GM23338 (cell line): ENCODE results near the gene NCKAP5. TPM values are rescaled to one million over a fixed set of nuclear protein-coding genes. Genes with fewer than 3 reads are reported as not detected.

ENCODE experiments used
- ATAC-seq: fragments of 200-7000 bp; cut with Tn5 transposase; 3 replicates; pipeline ENCODE4 v1.9.1; 2020
- DNase-seq: peaks from one replicate; pipeline ENCODE4 v3.0.0-alpha.2; 2015; ENCODE audit warnings: low spot score
- H2AFZ ChIP-seq: fragments of 200-600 bp; sonication (generic); 2 replicates; pipeline ENCODE4 v1.8.0; 2016; ENCODE audit warnings: antibody characterized with exemption, mild to moderate bottlenecking, moderate library complexity
- H3F3A ChIP-seq: fragments of 200-600 bp; sonication (generic); replicated peaks from 2 replicates; pipeline ENCODE4 v1.8.0; 2017; ENCODE audit warnings: antibody characterized with exemption, mixed run types, low read depth
- H3K27ac ChIP-seq: fragments of 200-600 bp; sonication (generic); 2 replicates; pipeline ENCODE4 v1.6.1; 2016; ENCODE audit warnings: low read depth
- H3K27me3 ChIP-seq: fragments of 200-600 bp; sonication (generic); 2 replicates; pipeline ENCODE4 v1.8.0; 2016; ENCODE audit warnings: mild to moderate bottlenecking, mixed run types, moderate library complexity; ENCODE audit not compliant: insufficient read depth
- H3K36me3 ChIP-seq: fragments of 200-600 bp; sonication (generic); 2 replicates; pipeline ENCODE4 v1.8.0; 2016; ENCODE audit warnings: mild to moderate bottlenecking; ENCODE audit not compliant: insufficient read depth
- H3K4me1 ChIP-seq: fragments of 200-600 bp; sonication (generic); 2 replicates; pipeline ENCODE4 v1.8.0; 2016; ENCODE audit warnings: mild to moderate bottlenecking, moderate library complexity; ENCODE audit not compliant: insufficient read depth
- H3K4me2 ChIP-seq: fragments of 200-600 bp; sonication (generic); 2 replicates; pipeline ENCODE4 v1.7.1; 2017; ENCODE audit warnings: mixed run types
- H3K4me3 ChIP-seq: fragments of 200-600 bp; sonication (generic); 2 replicates; pipeline ENCODE4 v1.6.1; 2016; ENCODE audit warnings: mixed run types
- H3K79me2 ChIP-seq: fragments of 200-600 bp; sonication (generic); replicated peaks from 2 replicates; pipeline ENCODE4 v1.8.0; 2017; ENCODE audit warnings: mild to moderate bottlenecking; ENCODE audit not compliant: insufficient read depth
- H3K9me2 ChIP-seq: fragments of 200-600 bp; sonication (generic); 2 replicates; pipeline ENCODE4 v1.8.0; 2017; ENCODE audit not compliant: insufficient read depth
- H4K20me1 ChIP-seq: fragments of 200-600 bp; sonication (generic); replicated peaks from 2 replicates; pipeline ENCODE4 v1.8.0; 2017; ENCODE audit warnings: mild to moderate bottlenecking; ENCODE audit not compliant: insufficient read depth
- H3K27ac Mint-ChIP-seq: 2 replicates; pipeline ENCODE4 v1.8.0; 2020; ENCODE audit warnings: inconsistent platforms, mild to moderate bottlenecking, moderate library complexity, mixed read lengths
- H3K27me3 Mint-ChIP-seq: 3 replicates; pipeline ENCODE4 v1.8.0; 2022; ENCODE audit warnings: low read depth, mild to moderate bottlenecking, moderate library complexity, mixed read lengths, inconsistent platforms; ENCODE audit not compliant: insufficient read depth, poor library complexity
- H3K36me3 Mint-ChIP-seq: 3 replicates; pipeline ENCODE4 v1.8.0; 2021; ENCODE audit warnings: low read depth, mild to moderate bottlenecking, inconsistent platforms, moderate library complexity, mixed read lengths
- H3K4me1 Mint-ChIP-seq: 3 replicates; pipeline ENCODE4 v1.8.0; 2020; ENCODE audit warnings: mild to moderate bottlenecking, inconsistent platforms, mixed read lengths
- H3K4me3 Mint-ChIP-seq: 3 replicates; pipeline ENCODE4 v1.8.0; 2021; ENCODE audit warnings: moderate library complexity, mild to moderate bottlenecking, inconsistent platforms, mixed read lengths
- H3K9me3 Mint-ChIP-seq: 3 replicates; pipeline ENCODE4 v1.8.0; 2020; ENCODE audit warnings: moderate library complexity, mild to moderate bottlenecking, inconsistent platforms, mixed read lengths
- CREB1 ChIP-seq: fragments of 250-450 bp; sonication (Bioruptor Pico); IDR thresholded peaks from 2 replicates; pipeline ENCODE4 v1.5.0; 2020; ENCODE audit warnings: low read depth, mild to moderate bottlenecking, moderate library complexity
- EZH2 ChIP-seq: fragments of 200-600 bp; sonication (generic); IDR thresholded peaks from one replicate; pipeline ENCODE4 v1.8.0; 2017; ENCODE audit warnings: antibody characterized with exemption, mild to moderate bottlenecking, low read depth; ENCODE audit not compliant: unreplicated experiment
- EZH2phosphoT487 ChIP-seq: fragments of 200-600 bp; sonication (generic); IDR thresholded peaks from one replicate; pipeline ENCODE4 v1.8.1; 2018; ENCODE audit warnings: antibody characterized with exemption; ENCODE audit not compliant: unreplicated experiment
- JUNB ChIP-seq: IDR thresholded peaks from one replicate; pipeline ENCODE4 v1.6.1; 2016; ENCODE audit warnings: antibody characterized with exemption; ENCODE audit not compliant: unreplicated experiment
- NANOG ChIP-seq: IDR thresholded peaks from 2 replicates; pipeline ENCODE4 v1.6.1; 2016; ENCODE audit warnings: antibody characterized with exemption, borderline replicate concordance
- ZNF114 ChIP-seq: fragments of 250-450 bp; sonication (Bioruptor Pico); IDR thresholded peaks from 2 replicates; pipeline ENCODE4 v1.5.0; 2020; ENCODE audit warnings: mild to moderate bottlenecking, moderate library complexity
- ZNF331 ChIP-seq: fragments of 250-450 bp; sonication (Bioruptor Pico); IDR thresholded peaks from 2 replicates; pipeline ENCODE4 v1.5.0; 2020; ENCODE audit warnings: low read depth, mild to moderate bottlenecking, moderate library complexity
- polyA plus RNA-seq: library from polyadenylated mRNA; unstranded; fragments of >200 nt; fragmentation: Nextera tagmentation; extraction: Ambion mirVana; gene quantifications from 2 replicates; pipeline ENCODE4 v1.2.1, GENCODE V29; 2016
- total RNA-seq: library from RNA; depleted of rRNA; stranded (reverse); fragments of >200 nt; shearing (Covaris generic); gene quantifications from 2 replicates; pipeline ENCODE4 v1.2.3, GENCODE V29; 2014
- TF ChIP-seq, protein P1 (sequence below), 2 experiments: fragments of 200-600 bp in 1 of 2; sonication (generic) in 1 of 2; conservative IDR thresholded peaks; 2 replicates each; pipeline versions ENCODE4 v1.5.1 to v1.6.1; 2016 to 2017; ENCODE audit warnings: antibody characterized with exemption in 2 of 2, low read depth in 2 of 2, mild to moderate bottlenecking in 2 of 2, moderate library complexity in 1 of 2
- TF ChIP-seq, protein P2 (sequence below): IDR thresholded peaks from 2 replicates; pipeline ENCODE4 v1.6.1; 2016; ENCODE audit warnings: antibody characterized with exemption
- TF ChIP-seq, protein P3 (sequence below): IDR thresholded peaks from one replicate; pipeline ENCODE4 v1.6.1; 2018; ENCODE audit warnings: antibody characterized with exemption; ENCODE audit not compliant: unreplicated experiment
- TF ChIP-seq, protein P4 (sequence below): fragments of 250-450 bp; sonication (Bioruptor Pico); IDR thresholded peaks from 2 replicates; pipeline ENCODE4 v1.5.0; 2020; ENCODE audit warnings: mild to moderate bottlenecking, moderate library complexity

The NCKAP5 gene
- total and polyA plus RNA-seq, 2 experiments from 2014 or later, result 0.34 to 0.73 TPM

DNA sequence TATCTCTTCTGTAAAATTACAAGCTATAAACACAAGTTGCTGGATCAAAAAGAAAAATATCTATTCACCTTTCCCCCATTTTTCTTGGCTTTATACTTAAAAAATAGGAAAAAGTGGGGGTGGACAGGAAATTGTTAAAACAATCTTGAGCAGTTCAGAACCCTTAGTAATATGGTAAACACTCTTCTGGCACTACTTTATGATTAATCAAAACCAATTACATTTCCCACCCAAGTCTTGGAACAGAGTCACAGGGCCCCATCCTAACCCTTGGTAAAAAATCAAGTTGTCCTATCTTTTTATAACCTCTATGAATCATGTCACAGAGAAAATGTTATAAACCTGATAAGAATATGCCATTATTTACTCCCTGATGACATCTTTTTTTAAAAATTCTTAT, 570.0 kb downstream of the NCKAP5 start:
- Histone ChIP-seq H3K36me3 (no peaks in the 10 kb centered on the region), H2AFZ (no peak overlapping the region), H3F3A (no peaks in the 10 kb centered on the region), H3K4me1 (no peaks in the 10 kb centered on the region), H3K4me3 (no peak overlapping the region), H3K9me2 (no peaks in the 10 kb centered on the region), H3K27me3 (no peaks in the 10 kb centered on the region), H3K4me2 (no peak overlapping the region), H3K79me2 (no peaks in the 10 kb centered on the region), H3K27ac (no peak overlapping the region), H4K20me1 (no peaks in the 10 kb centered on the region)
- Mint-ChIP-seq H3K36me3 (no peaks in the 10 kb centered on the region; the same call in 2 of the 3 replicates), H3K4me3 (no peak overlapping the region), H3K9me3 (peaks cover 2% of the 10 kb centered on the region; the same call in 1 of the 3 replicates), H3K4me1 (no peaks in the 10 kb centered on the region), H3K27ac (no peak overlapping the region), H3K27me3 (no peaks in the 10 kb centered on the region)
- TF ChIP-seq, protein P1, sequence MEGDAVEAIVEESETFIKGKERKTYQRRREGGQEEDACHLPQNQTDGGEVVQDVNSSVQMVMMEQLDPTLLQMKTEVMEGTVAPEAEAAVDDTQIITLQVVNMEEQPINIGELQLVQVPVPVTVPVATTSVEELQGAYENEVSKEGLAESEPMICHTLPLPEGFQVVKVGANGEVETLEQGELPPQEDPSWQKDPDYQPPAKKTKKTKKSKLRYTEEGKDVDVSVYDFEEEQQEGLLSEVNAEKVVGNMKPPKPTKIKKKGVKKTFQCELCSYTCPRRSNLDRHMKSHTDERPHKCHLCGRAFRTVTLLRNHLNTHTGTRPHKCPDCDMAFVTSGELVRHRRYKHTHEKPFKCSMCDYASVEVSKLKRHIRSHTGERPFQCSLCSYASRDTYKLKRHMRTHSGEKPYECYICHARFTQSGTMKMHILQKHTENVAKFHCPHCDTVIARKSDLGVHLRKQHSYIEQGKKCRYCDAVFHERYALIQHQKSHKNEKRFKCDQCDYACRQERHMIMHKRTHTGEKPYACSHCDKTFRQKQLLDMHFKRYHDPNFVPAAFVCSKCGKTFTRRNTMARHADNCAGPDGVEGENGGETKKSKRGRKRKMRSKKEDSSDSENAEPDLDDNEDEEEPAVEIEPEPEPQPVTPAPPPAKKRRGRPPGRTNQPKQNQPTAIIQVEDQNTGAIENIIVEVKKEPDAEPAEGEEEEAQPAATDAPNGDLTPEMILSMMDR (conservative IDR thresholded peaks at IDR 0.05; ENCODE audit: low read depth in 2 of 2), result no peak
- TF ChIP-seq, protein P2, sequence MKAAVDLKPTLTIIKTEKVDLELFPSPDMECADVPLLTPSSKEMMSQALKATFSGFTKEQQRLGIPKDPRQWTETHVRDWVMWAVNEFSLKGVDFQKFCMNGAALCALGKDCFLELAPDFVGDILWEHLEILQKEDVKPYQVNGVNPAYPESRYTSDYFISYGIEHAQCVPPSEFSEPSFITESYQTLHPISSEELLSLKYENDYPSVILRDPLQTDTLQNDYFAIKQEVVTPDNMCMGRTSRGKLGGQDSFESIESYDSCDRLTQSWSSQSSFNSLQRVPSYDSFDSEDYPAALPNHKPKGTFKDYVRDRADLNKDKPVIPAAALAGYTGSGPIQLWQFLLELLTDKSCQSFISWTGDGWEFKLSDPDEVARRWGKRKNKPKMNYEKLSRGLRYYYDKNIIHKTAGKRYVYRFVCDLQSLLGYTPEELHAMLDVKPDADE, result no peak
- TF ChIP-seq CREB1 (CRISPR knock-in tag), result no peak
- no peak for TF ChIP-seq NANOG
- no peak for TF ChIP-seq ZNF331
- TF ChIP-seq, protein P3, sequence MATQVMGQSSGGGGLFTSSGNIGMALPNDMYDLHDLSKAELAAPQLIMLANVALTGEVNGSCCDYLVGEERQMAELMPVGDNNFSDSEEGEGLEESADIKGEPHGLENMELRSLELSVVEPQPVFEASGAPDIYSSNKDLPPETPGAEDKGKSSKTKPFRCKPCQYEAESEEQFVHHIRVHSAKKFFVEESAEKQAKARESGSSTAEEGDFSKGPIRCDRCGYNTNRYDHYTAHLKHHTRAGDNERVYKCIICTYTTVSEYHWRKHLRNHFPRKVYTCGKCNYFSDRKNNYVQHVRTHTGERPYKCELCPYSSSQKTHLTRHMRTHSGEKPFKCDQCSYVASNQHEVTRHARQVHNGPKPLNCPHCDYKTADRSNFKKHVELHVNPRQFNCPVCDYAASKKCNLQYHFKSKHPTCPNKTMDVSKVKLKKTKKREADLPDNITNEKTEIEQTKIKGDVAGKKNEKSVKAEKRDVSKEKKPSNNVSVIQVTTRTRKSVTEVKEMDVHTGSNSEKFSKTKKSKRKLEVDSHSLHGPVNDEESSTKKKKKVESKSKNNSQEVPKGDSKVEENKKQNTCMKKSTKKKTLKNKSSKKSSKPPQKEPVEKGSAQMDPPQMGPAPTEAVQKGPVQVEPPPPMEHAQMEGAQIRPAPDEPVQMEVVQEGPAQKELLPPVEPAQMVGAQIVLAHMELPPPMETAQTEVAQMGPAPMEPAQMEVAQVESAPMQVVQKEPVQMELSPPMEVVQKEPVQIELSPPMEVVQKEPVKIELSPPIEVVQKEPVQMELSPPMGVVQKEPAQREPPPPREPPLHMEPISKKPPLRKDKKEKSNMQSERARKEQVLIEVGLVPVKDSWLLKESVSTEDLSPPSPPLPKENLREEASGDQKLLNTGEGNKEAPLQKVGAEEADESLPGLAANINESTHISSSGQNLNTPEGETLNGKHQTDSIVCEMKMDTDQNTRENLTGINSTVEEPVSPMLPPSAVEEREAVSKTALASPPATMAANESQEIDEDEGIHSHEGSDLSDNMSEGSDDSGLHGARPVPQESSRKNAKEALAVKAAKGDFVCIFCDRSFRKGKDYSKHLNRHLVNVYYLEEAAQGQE, result no peak
- TF ChIP-seq EZH2phosphoT487, result no peak
- TF ChIP-seq, protein P4, sequence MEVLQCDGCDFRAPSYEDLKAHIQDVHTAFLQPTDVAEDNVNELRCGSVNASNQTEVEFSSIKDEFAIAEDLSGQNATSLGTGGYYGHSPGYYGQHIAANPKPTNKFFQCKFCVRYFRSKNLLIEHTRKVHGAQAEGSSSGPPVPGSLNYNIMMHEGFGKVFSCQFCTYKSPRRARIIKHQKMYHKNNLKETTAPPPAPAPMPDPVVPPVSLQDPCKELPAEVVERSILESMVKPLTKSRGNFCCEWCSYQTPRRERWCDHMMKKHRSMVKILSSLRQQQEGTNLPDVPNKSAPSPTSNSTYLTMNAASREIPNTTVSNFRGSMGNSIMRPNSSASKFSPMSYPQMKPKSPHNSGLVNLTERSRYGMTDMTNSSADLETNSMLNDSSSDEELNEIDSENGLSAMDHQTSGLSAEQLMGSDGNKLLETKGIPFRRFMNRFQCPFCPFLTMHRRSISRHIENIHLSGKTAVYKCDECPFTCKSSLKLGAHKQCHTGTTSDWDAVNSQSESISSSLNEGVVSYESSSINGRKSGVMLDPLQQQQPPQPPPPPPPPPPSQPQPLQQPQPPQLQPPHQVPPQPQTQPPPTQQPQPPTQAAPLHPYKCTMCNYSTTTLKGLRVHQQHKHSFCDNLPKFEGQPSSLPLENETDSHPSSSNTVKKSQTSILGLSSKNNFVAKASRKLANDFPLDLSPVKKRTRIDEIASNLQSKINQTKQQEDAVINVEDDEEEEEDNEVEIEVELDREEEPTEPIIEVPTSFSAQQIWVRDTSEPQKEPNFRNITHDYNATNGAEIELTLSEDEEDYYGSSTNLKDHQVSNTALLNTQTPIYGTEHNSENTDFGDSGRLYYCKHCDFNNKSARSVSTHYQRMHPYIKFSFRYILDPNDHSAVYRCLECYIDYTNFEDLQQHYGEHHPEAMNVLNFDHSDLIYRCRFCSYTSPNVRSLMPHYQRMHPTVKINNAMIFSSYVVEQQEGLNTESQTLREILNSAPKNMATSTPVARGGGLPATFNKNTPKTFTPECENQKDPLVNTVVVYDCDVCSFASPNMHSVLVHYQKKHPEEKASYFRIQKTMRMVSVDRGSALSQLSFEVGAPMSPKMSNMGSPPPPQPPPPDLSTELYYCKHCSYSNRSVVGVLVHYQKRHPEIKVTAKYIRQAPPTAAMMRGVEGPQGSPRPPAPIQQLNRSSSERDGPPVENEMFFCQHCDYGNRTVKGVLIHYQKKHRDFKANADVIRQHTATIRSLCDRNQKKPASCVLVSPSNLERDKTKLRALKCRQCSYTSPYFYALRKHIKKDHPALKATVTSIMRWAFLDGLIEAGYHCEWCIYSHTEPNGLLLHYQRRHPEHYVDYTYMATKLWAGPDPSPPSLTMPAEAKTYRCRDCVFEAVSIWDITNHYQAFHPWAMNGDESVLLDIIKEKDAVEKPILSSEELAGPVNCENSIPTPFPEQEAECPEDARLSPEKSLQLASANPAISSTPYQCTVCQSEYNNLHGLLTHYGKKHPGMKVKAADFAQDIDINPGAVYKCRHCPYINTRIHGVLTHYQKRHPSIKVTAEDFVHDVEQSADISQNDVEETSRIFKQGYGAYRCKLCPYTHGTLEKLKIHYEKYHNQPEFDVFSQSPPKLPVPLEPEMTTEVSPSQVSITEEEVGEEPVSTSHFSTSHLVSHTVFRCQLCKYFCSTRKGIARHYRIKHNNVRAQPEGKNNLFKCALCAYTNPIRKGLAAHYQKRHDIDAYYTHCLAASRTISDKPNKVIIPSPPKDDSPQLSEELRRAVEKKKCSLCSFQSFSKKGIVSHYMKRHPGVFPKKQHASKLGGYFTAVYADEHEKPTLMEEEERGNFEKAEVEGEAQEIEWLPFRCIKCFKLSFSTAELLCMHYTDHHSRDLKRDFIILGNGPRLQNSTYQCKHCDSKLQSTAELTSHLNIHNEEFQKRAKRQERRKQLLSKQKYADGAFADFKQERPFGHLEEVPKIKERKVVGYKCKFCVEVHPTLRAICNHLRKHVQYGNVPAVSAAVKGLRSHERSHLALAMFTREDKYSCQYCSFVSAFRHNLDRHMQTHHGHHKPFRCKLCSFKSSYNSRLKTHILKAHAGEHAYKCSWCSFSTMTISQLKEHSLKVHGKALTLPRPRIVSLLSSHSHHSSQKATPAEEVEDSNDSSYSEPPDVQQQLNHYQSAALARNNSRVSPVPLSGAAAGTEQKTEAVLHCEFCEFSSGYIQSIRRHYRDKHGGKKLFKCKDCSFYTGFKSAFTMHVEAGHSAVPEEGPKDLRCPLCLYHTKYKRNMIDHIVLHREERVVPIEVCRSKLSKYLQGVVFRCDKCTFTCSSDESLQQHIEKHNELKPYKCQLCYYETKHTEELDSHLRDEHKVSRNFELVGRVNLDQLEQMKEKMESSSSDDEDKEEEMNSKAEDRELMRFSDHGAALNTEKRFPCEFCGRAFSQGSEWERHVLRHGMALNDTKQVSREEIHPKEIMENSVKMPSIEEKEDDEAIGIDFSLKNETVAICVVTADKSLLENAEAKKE (CRISPR knock-in tag), result no peak
- TF ChIP-seq JUNB, result no peak
- TF ChIP-seq ZNF114 (CRISPR knock-in tag), result no peak
- TF ChIP-seq EZH2, result no peak
- DNase-seq (no peak), ATAC-seq (no peak)
